WI38 (cell line): ENCODE measurements around the gene GRIA4.

Source experiments
- H3K4me3 ChIP-seq: 2 replicates; pipeline ENCODE4 v1.5.1; 2011; ENCODE audit warnings: low read depth, mild to moderate bottlenecking, control low read depth, low read length
- TF ChIP-seq, protein P1 (sequence below): IDR thresholded peaks from 2 replicates; pipeline ENCODE4 v1.5.1; 2012; ENCODE audit warnings: low read depth, mild to moderate bottlenecking, control low read depth, low read length

GRIA4 gene

GRCh38 chr11:105589346-105589745, 20.5 kb upstream of the GRIA4 start:
- TF ChIP-seq, protein P1, sequence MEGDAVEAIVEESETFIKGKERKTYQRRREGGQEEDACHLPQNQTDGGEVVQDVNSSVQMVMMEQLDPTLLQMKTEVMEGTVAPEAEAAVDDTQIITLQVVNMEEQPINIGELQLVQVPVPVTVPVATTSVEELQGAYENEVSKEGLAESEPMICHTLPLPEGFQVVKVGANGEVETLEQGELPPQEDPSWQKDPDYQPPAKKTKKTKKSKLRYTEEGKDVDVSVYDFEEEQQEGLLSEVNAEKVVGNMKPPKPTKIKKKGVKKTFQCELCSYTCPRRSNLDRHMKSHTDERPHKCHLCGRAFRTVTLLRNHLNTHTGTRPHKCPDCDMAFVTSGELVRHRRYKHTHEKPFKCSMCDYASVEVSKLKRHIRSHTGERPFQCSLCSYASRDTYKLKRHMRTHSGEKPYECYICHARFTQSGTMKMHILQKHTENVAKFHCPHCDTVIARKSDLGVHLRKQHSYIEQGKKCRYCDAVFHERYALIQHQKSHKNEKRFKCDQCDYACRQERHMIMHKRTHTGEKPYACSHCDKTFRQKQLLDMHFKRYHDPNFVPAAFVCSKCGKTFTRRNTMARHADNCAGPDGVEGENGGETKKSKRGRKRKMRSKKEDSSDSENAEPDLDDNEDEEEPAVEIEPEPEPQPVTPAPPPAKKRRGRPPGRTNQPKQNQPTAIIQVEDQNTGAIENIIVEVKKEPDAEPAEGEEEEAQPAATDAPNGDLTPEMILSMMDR: no peak
- H3K4me3 ChIP-seq: no peak overlapping the region

DNA sequence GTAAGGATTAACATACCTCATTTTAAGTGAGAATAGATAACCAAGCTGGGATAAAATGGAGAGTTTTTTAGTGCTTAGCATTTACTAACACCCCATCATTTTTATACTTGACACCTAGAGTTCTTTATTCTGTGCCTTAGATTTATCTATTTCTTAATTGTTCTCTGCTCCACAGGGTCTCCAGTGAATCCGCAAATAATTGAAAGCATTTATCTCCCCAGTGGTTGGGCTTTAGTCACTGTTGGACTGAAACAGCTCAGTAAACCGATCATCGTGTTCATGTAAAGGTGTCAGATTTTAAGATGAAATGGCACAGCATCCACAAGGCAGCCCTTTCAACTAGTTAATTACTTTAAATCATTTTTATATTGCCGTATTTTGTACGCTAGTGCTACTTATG, 17.8 kb upstream of the GRIA4 start:
- TF ChIP-seq, protein P1: no peak
- H3K4me3 ChIP-seq: no peak overlapping the region

- TF ChIP-seq, protein P1: no peak
- no peak overlapping the region for H3K4me3 ChIP-seq
Measured at GRCh38 chr11:105598371-105598770, 11.5 kb upstream of the GRIA4 start.

GRCh38 chr11:105603156-105603555, 6.7 kb upstream of the GRIA4 start:
- no peak overlapping the region for H3K4me3 ChIP-seq
- TF ChIP-seq, protein P1: no peak

DNA sequence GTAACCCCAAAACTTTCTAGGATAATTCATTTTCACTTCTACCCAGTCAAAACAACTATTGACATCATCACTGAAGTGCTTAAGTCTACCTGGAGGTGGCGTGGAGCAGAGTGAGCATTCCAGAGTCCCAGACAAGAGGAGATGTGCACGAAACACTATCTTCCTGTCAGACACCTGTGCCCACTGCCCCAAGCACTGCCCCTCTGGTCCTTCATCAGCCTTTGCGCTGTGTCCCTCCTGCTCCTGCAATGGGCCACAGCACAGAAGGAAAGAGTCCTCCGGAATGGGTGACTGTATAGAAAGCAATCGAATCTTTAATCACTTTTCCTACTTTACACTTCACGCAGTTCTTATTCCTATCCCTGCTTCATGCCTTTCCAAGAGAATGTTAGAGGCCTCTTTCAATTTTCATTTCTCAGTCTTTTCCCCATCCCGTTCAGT, 512 bp upstream of the GRIA4 start:
- H3K4me3 ChIP-seq: no peak overlapping the region

GRCh38 chr11:105610871-105611571, 1.1 kb downstream of the GRIA4 start:
- TF ChIP-seq, protein P1: no peak
- peak overlapping the region; percentile 65 for H3K4me3 ChIP-seq

More for the DNA sequence above, 512 bp upstream of the GRIA4 start:
- TF ChIP-seq, protein P1: peak; percentile 11; the same call in 1 of the 2 replicates

DNA sequence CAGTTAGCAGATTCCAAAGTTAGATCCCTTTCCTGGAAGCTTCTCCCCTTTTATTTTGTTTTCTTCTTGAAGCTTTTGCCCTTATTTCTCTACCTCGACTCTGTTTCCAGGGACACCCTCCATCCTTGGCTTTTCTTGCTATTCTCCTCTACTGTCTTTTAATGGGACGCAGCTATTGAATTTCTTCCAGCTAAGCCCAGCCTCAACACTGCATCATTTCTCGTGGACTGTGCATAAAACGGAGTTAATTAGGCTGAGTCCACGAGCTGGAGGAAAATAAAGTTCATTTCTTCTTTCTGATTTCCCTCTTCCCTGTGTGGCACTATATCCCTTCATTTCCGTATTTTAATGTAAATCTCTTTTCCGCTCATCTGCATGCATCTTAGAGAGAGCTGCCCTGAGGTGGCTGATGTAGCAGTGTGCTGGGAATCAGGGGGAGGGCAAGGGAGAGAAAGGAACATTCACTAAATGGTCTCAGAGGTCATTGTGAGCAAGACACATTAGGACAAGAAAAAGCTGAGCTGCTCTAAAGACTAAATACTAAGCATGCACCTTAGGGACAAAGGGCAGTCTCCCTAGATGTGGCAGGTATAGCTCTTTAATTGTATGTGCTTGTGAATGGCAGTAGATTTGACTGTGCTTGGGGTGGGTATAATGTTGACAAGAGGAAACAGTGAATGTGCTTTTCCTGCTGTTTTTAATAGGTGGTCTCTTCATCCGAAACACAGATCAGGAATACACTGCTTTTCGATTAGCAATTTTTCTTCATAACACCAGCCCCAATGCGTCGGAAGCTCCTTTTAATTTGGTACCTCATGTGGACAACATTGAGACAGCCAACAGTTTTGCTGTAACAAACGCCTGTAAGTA, 1.9 kb downstream of the GRIA4 start:
- TF ChIP-seq, protein P1: no peak
- H3K4me3 ChIP-seq: peak overlapping the region; percentile 65
